ENCODE data around the gene HPS1.
A peak's percentile ranks its signal among the peaks of the same experiment; 100 is the strongest.

The HPS1 gene

DNA sequence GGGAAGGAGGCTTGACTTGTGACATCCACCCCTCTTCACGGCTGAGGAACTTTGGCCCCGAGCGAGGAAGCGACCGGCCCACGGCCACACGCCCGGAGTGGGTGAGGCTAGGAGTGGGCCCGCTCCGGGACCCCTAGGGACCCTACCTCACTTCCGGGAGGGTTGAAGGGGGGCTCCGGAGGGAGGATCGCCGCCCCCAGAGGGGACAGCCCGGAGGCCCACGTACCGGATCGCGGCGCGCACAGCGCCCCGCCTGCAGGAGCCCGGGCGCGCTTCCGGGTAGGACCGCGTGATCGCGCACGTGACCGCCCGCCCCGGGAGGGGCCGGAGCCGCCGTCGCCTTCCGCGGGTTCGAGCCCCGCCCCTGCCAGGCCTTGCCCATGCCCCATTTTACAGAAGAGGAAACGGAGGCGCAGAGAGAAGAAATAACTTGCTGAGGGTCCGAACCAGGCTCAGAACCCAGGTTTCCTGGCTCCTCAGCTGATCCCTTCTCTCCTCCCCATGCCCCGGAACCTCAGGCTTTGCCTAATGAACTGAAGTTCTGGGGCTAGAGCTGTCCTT is at the start of gene HPS1:
Gene HPS1 (minus strand): TSS at position 275 of the 561 bp plus-strand sequence. CDS start 3,695 bp downstream, outside the sequence.
- DNase-seq (ENCODE audit: low read depth in 2 of 3, low spot score in 1 of 3), result peak; percentile 67 to 81 (median 76)

GRCh38 chr10:98492763-98493162 is 46.0 kb upstream of the HPS1 start:
- no peak for DNase-seq (ENCODE audit: low read depth in 2 of 3, low spot score in 1 of 3)

- no peak for DNase-seq (ENCODE audit: low read depth in 2 of 3, low spot score in 1 of 3)
Observed at GRCh38 chr10:98489561-98490481, 43.1 kb upstream of the HPS1 start.

GRCh38 chr10:98488669-98489430 is 42.1 kb upstream of the HPS1 start:
- DNase-seq (ENCODE audit: low read depth in 2 of 3, low spot score in 1 of 3), result no peak

GRCh38 chr10:98487649-98488048 is 40.9 kb upstream of the HPS1 start:
- no peak for DNase-seq (ENCODE audit: low read depth in 2 of 3, low spot score in 1 of 3)

- no peak for DNase-seq (ENCODE audit: low read depth in 2 of 3, low spot score in 1 of 3)
Observed at GRCh38 chr10:98486421-98486820, 39.7 kb upstream of the HPS1 start.

DNA sequence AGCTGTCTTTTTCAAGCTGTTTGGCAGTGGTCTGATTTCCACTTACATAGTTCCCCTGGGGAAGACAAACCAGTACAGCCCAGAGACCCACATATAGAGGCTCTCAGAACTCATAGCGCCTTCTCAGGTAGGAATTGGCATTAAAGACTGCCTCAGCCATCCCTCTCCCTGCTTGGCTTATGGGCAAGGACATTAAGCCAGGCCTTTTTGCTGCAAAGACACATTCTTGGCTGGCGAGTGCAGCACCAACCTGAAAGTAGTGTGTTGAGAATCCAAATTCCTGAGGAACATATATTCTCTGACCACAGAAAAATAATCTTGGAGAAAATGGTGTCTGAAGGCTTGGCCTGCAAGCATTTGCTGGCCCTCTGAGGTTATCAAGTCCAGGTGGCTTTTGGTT is 39.2 kb upstream of the HPS1 start:
- no peak for DNase-seq (ENCODE audit: low read depth in 2 of 3, low spot score in 1 of 3)

DNA sequence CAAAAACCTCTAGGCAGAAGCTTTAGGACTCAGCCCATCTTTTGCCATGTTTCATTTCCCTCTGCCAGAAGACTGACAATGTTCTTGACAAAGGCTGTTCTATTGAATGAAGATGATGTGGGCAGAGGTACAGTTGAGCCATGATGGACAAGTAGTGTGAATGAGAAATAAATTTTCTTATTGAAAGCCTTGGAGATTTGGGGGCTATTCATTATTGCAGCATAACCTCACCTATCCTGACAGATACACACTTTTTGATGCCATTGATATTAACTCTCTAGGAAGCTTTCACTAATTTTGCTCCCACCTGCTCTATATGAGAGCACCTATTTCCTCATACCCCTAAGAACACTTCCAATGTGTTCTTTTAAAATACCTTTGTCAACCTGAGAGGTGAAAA is 36.9 kb upstream of the HPS1 start:
- DNase-seq (ENCODE audit: low read depth in 2 of 3, low spot score in 1 of 3), result no peak

- no peak for DNase-seq (ENCODE audit: low read depth in 2 of 3, low spot score in 1 of 3)
Observed at GRCh38 chr10:98482096-98482495, 35.4 kb upstream of the HPS1 start.

DNA sequence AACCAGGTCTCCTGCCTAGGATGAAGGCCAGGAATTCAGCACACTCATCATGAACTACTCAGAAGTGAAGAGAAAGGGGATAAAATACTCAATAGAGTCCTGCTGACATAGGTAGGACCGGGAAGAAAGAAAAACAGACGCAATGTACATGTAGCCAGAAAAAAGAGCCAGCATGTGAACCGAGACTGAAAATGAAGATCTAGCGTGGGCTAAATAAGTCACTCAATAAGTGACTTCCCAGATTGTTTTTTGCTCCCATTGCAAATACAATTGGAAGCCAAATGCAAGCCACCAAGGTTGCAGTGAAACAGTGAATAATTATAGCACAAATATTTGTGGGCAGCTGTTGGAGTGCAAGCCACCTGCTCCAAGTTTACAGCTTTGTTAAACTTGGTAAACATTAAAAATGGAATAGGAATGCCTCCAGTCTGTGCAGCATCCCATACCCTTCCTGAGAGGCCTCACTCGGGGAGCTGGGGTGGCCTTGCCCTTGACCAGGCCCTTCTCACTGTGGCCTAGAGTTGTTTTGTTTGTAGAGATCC is 34.7 kb upstream of the HPS1 start:
- no peak for DNase-seq (ENCODE audit: low read depth in 2 of 3, low spot score in 1 of 3)

DNA sequence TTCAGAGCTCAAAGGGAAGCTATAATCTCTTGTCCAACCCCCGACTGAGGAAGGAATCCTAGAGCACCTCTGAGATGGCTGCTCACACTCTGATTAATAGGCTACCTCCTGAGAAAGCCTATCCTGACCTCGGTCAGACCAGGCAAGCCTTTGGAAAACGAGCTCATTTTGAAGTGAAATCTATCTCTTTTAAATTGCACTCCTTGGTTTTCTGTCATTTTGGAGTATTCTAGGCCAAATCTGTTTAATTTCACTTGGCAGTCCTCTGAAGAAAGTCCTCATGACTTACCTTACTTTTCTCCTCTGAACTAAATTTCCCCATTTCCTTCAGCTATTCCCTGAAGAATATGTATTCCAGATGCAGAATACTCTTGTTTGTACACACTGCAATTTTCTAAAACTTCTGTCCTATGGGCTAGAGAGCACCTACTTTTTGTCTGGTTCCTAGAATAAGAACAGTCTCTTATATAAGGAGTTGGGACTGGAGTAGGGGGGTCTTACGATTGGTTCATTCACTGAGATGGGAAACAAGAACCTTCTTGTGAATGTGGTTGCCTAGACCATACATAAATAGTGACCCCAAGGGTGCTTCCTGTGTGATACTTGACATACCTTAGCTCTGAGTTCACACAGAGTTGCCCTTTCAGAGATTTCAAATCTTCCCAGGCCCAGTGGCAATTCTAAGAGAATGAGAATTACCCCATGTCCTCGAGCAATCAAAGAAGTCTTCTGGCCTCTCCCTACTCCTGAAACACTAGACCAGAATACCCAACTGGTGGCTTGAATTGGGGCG is 31.9 kb upstream of the HPS1 start:
- no peak for DNase-seq (ENCODE audit: low read depth in 2 of 3, low spot score in 1 of 3)

DNA sequence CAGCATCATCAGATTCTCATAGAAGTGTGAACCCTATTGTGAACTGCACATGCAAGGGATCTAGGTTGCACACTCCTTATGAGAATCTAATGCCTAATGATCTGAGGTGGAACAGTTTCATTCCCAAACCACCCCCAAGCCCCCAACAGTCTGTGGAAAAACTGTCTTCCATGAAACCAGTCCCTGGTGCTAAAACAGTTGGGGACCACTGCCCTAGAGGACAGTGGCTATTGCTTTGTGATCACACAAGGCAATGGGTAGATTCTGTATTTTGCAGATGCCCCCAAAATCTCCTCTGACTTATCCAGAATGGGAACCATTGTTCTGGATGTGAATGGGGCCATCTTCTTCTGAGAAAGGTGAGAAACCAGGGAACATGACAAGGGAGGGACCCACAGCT is 31.1 kb upstream of the HPS1 start:
- DNase-seq (ENCODE audit: low read depth in 2 of 3, low spot score in 1 of 3), result no peak

DNA sequence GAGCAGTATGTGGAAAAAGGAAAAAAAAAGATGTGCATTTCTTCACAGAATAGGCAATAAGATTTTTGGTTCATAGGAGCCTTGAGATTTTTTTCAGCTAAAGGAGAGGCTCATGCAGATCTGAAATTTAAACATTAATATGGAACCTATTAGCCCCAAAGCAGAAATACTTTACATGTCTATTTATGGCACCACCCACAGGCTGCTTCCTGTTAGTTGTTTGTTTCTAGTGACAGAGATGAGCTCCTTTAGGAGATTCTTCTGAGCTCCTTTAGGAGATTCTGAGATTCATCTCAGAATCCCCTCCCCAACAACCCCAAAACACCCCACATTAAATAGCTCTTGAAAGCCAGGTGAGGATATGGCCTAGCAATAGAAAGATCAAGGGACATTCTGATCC is 27.9 kb upstream of the HPS1 start:
- DNase-seq (ENCODE audit: low read depth in 2 of 3, low spot score in 1 of 3), result no peak

DNA sequence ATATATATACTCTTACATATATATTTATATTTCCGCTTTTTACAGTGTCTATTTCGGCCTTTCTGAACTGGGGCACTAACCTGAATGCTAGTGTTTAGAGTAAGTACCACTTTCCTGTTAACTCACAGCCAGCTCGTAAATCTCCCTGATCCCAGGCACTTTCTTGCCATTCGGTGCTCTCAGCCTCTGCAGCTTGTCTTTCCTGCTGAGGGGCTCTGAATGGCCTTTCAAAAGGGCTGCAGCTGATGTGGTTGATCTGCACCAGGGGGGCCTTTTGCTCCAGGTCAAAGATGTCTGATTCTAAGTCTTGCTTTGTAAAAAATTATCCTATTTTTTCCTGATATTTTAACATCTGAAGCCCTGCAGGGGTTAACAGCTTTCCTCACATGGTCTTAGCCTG is 25.5 kb upstream of the HPS1 start:
- DNase-seq (ENCODE audit: low read depth in 2 of 3, low spot score in 1 of 3), result no peak

DNA sequence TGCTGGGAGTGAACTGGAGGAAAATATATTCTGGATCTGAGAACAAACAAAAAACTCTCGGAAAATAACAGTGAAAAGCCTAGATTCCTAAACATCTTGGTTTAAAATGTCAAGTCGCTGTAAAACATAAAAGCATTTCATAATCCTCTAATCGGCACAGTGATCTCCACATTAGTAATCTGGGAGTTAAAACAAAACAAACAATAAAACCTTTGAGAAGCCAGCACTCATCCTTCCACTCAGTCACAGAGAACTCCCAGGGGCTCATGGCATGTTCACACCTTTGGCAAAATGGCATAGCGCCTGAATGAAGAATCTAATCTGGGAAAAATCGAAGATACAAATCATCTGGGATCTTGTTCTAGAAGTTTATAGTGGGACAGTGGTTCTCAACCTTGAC is 24.1 kb upstream of the HPS1 start:
- DNase-seq (ENCODE audit: low read depth in 2 of 3, low spot score in 1 of 3), result no peak

DNA sequence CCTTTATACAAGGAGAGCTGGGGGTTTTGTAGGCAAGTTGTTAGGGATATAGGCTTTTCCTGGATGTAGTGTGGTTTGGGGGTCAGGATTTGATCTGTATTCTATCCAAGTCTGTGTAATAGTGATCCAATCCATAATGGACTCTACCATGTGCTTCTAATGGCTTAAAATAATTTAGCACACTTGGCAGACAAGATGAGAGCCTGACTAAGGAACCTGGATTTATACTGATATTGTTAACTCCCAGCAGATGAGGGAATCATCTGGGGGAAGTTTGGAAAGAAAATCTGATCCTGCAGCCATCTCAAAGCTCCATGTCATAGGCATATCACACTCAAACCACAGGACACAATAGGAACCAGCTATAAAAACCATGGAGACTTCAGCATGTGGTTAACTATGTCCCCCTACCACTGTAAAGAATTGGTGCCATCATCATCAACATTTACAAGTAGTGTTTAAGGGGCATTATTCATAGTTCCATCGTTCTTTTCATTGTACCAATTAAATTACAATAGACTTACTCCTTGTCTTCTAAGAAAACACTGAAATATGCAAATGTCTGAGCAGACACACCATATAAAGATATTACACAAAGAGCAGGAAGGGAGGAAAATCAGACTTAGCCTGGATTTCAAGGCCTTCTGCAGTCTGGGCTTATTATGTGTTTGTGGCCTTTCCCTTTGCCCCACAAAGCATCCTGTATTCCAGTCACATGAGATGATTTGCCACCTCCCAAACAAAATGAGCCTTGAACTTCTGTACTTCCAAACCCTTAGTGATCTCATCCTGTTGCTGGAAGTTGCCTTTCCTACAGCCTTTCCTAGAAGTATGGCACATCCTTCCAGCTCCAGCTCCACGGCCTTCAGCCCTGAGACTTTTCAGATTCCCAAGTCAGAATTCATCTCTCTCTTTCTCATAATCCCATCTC is 22.5 kb upstream of the HPS1 start:
- no peak for DNase-seq (ENCODE audit: low read depth in 2 of 3, low spot score in 1 of 3)

GRCh38 chr10:98467506-98468318 is 21.0 kb upstream of the HPS1 start:
- DNase-seq (ENCODE audit: low read depth in 2 of 3, low spot score in 1 of 3), result peak; percentile 30 to 50 (median 44)

- no peak for DNase-seq (ENCODE audit: low read depth in 2 of 3, low spot score in 1 of 3)
Observed at GRCh38 chr10:98466861-98467505, 20.2 kb upstream of the HPS1 start.
